ENCODE measurements around the gene RNPEP.
"Not testable (repeated sequence)": the region's sequence is repeated elsewhere in the genome, so short reads cannot be mapped to it uniquely, and the experiment has no call there.

RNPEP gene

DNA sequence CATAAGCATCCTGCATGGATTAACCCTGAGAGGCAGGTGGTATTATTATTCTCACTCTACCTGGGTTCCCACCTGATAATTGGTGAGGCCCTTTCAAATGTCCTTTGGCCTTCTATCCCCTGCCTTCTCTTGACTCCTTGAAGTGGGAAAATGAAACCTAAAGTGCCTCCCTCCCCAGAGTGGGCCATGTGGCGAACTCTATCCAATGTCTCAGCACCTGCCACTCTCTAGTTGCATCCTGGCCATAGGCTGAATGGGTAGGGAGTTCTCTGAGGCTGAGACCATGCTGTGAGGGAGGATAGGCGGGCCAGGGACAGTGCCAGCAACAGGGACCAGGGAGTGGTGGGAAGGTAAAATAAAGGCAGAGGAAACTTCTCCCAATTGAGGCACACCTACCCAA is 63.3 kb downstream of the RNPEP start:
- CTCF ChIA-PET: interaction anchor here (1.5 kb wide), 1 partner anchor 35 kb away, joined by 3 read pairs; the partner anchor contains the start of gene ELF3
- TF ChIP-seq, protein P1, sequence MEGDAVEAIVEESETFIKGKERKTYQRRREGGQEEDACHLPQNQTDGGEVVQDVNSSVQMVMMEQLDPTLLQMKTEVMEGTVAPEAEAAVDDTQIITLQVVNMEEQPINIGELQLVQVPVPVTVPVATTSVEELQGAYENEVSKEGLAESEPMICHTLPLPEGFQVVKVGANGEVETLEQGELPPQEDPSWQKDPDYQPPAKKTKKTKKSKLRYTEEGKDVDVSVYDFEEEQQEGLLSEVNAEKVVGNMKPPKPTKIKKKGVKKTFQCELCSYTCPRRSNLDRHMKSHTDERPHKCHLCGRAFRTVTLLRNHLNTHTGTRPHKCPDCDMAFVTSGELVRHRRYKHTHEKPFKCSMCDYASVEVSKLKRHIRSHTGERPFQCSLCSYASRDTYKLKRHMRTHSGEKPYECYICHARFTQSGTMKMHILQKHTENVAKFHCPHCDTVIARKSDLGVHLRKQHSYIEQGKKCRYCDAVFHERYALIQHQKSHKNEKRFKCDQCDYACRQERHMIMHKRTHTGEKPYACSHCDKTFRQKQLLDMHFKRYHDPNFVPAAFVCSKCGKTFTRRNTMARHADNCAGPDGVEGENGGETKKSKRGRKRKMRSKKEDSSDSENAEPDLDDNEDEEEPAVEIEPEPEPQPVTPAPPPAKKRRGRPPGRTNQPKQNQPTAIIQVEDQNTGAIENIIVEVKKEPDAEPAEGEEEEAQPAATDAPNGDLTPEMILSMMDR (IDR thresholded peaks at IDR 0.05; ENCODE audit: control extremely low read depth, extremely low read depth, low read depth, missing control alignments): no peak
- DNase-seq (ENCODE audit: extremely low spot score): no peak
- POLR2A ChIA-PET: no interaction called here

DNA sequence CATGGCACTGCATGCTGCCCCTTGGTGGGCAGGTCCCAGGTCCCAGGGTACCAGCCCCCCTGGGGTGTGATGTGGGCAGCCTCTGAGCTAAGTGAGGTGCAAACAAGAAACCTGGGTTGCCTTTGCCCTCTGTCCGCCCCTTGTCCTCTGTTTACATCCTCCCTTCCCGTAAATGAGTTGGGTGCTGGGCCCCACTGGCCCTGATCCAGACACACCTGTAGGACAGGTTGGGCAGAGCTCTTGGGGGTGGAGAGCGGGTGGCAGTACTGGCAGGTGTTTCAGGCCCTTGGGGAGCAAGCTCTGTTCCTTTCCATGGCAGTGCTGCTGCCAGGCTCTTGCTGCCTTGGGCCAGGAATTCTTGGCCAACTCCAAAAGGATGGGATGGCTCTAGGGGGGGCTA is 63.8 kb downstream of the RNPEP start:
- no peak for DNase-seq (ENCODE audit: extremely low spot score)
- TF ChIP-seq, protein P1 (IDR thresholded peaks at IDR 0.05; ENCODE audit: control extremely low read depth, extremely low read depth, low read depth, missing control alignments): no peak
- CTCF ChIA-PET: interaction anchor here (1.5 kb wide), 1 partner anchor 36 kb away, joined by 3 read pairs; the partner anchor contains the start of gene ELF3
- POLR2A ChIA-PET: no interaction called here

DNA sequence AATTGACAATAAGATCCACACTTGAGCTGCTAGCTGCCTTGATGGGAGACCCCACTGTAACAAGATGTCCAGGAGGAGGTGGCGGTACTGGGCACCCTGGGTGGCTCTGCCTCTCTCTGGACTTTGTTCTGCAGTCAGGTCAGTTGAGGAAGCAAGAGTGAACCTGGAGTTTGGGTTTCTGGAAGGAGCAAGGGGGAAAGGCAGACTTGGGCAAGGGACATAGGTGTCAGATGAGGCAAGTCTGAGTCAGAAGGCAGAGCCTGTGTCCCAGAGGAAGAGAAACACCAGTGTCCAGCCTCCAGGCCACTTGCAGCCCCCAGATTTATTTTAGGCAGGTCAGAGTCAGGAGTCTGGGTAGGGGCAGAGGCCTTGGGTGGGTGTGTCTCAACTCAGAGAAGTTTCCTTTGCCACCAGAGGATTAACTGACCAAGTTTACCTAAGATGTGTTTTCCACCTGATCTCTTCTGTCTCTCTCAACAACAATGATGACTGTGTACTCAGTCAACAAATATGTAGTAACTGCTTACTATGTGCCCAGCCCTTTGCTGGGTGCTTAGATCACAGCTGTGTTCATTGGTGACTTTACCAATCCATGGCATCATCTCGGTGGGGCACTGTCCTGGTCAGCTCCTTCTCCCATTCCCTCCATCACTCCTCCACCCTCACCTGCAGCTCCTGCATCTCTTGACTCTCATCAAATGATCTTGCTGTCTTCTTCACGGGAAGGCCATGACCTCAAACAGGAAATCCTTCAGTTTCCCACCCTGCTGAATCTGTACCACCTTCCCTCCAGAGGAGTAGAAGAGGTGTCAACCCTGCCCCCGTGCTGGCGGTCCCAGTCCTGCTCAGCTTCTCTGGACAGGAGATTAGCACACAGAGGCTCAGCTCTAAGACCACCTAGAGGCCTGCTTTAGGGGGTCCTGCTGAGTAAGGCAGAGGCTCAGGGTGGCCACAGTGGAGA is 64.6 kb downstream of the RNPEP start:
- DNase-seq (ENCODE audit: extremely low spot score): no peak
- ChIA-PET CTCF (interaction anchor here (1.0 to 1.5 kb wide), 2 partner anchors 10 to 37 kb away, joined by 3 read pairs; partner anchors contain the start of gene ELF3), POLR2A (no interaction called here)
- TF ChIP-seq, protein P1 (IDR thresholded peaks at IDR 0.05; ENCODE audit: control extremely low read depth, extremely low read depth, low read depth, missing control alignments): no peak

DNA sequence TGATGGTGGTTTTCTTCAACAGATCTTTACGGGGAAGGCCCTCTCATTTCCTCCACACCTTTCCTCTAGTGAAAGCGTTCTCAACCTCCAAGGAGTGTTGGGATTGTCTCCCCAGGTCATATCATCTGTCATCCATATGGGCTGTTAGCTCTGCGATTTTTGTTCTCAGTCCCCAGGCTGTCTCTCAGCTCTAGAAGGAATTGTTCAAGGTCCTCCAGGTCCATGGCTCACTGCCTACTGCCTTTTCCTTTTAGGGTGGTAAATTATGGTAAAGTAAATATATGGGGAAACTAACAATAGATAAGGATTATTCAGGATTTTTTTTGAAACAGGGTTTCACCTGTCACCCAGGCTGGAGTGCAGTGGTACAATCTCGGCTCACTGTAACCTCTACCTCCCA is 65.5 kb downstream of the RNPEP start:
- ChIA-PET POLR2A (no interaction called here), CTCF (interaction anchor here (1.0 kb wide), 1 partner anchor 9 kb away, joined by 3 read pairs; no protein-coding TSS in a partner anchor)
- no peak for DNase-seq (ENCODE audit: extremely low spot score)
- TF ChIP-seq, protein P1 (IDR thresholded peaks at IDR 0.05; ENCODE audit: control extremely low read depth, extremely low read depth, low read depth, missing control alignments): no peak

GRCh38 chr1:202049129-202049528 is 66.7 kb downstream of the RNPEP start:
- ChIA-PET CTCF (no interaction called here), POLR2A (no interaction called here)
- DNase-seq (ENCODE audit: extremely low spot score): no peak
- TF ChIP-seq, protein P1 (IDR thresholded peaks at IDR 0.05; ENCODE audit: control extremely low read depth, extremely low read depth, low read depth, missing control alignments): no peak

GRCh38 chr1:202054094-202054493 is 71.6 kb downstream of the RNPEP start:
- TF ChIP-seq, protein P1 (IDR thresholded peaks at IDR 0.05; ENCODE audit: control extremely low read depth, extremely low read depth, low read depth, missing control alignments): no peak
- CTCF ChIA-PET: interaction anchor here (1.0 kb wide), 1 partner anchor 33 kb away, joined by 3 read pairs; no protein-coding TSS in a partner anchor
- DNase-seq (ENCODE audit: extremely low spot score): no peak
- POLR2A ChIA-PET: no interaction called here

DNA sequence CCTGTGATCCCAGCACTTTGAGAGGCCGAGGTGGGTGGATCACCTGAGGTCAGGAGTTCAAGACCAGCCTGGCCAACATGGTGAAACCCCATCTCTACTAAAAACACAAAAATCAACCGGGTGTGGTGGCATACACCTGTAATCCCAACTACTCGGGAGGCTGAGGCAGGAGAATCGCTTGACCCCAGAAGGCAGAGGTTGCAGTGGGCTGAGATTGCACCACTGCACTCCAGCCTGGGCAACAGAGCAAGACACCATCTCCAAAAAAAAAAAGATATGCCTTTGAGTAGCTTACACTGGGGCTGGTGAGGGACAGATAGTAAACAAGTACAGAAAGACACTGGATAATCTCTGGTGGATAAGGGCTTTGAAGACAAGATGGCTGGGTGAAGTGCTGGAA is 72.2 kb downstream of the RNPEP start:
- POLR2A ChIA-PET; DNase-seq (ENCODE audit: extremely low spot score): not testable (repeated sequence)
- CTCF ChIA-PET: interaction anchor here (1.0 kb wide), 1 partner anchor 32 kb away, joined by 3 read pairs; no protein-coding TSS in a partner anchor
